Caco-2 (cell line): ENCODE measurements around the gene NOL3. TPM values are rescaled to one million over a fixed set of nuclear protein-coding genes. Genes with fewer than 3 reads are reported as not detected.

Experiments
- BruUV-seq: library from RNA; stranded (reverse); fragments of 400-500 nt; replicated peaks from 2 replicates; lab custom pipeline; 2021; lab: Mats Ljungman, UMichigan
- CTCF ChIA-PET: fragments of 300-600 bp; sonication (Branson Sonifier 250); formaldehyde crosslinking; loops from one replicate; lab custom pipeline; 2022; ENCODE audit warnings: antibody characterized with exemption; lab: Charles Lee
- POLR2A ChIA-PET: fragments of 300-600 bp; sonication (Branson Sonifier 250); formaldehyde crosslinking; loops from one replicate; lab custom pipeline; 2022; ENCODE audit warnings: antibody characterized with exemption; lab: Charles Lee
- DNase-seq, 2 experiments: peaks; one replicate each; pipeline versions ENCODE4 v3.0.0 to v3.0.0-alpha.2; 2020 to 2022
- H3K27me3 ChIP-seq: replicated peaks from 2 replicates; pipeline ENCODE4 v1.6.0; 2011; ENCODE audit warnings: low read length; ENCODE audit not compliant: control insufficient read depth, insufficient read depth
- H3K36me3 ChIP-seq: 2 replicates; pipeline ENCODE4 v1.5.1; 2011; ENCODE audit warnings: low read length; ENCODE audit not compliant: control insufficient read depth, insufficient read depth
- H3K4me1 ChIP-seq: fragments of 250-450 bp; sonication (Bioruptor Pico); 2 replicates; pipeline ENCODE4 v1.5.1; 2020; ENCODE audit warnings: mild to moderate bottlenecking
- H3K4me3 ChIP-seq: 2 replicates; pipeline ENCODE4 v1.5.1; 2011; ENCODE audit warnings: low read depth, mild to moderate bottlenecking, control low read depth, low read length
- H3K9me3 ChIP-seq: fragments of 250-450 bp; sonication (Bioruptor Pico); 2 replicates; pipeline ENCODE4 v1.5.1; 2020; ENCODE audit warnings: mild to moderate bottlenecking, moderate library complexity
- H3K27ac Mint-ChIP-seq: one replicate; pipeline ENCODE4 v1.8.0; 2022; ENCODE audit warnings: mixed read lengths; ENCODE audit not compliant: unreplicated experiment
- H3K27me3 Mint-ChIP-seq: one replicate; pipeline ENCODE4 v1.8.0; 2022; ENCODE audit warnings: mixed read lengths; ENCODE audit not compliant: insufficient read depth, unreplicated experiment
- H3K36me3 Mint-ChIP-seq: one replicate; pipeline ENCODE4 v1.8.0; 2022; ENCODE audit warnings: mild to moderate bottlenecking, mixed read lengths; ENCODE audit not compliant: insufficient read depth, unreplicated experiment
- H3K4me1 Mint-ChIP-seq: one replicate; pipeline ENCODE4 v1.8.0; 2022; ENCODE audit warnings: low read depth, mixed read lengths; ENCODE audit not compliant: unreplicated experiment
- H3K4me3 Mint-ChIP-seq: one replicate; pipeline ENCODE4 v1.8.0; 2022; ENCODE audit warnings: mild to moderate bottlenecking, moderate library complexity, mixed read lengths; ENCODE audit not compliant: unreplicated experiment
- H3K9me3 Mint-ChIP-seq: one replicate; pipeline ENCODE4 v1.8.0; 2022; ENCODE audit warnings: mixed read lengths; ENCODE audit not compliant: unreplicated experiment
- CTCF ChIP-seq, 2 experiments: fragments of 200-600 bp in 1 of 2; IDR thresholded peaks; 1 replicate in 1 of 2; 2 replicates in 1 of 2; pipeline versions ENCODE4 v1.5.1 to v1.8.0; 2011 to 2022; ENCODE audit warnings: antibody characterized with exemption in 1 of 2, control low read depth in 1 of 2, inconsistent platforms in 1 of 2, low read depth in 1 of 2, low read length in 1 of 2, mild to moderate bottlenecking in 1 of 2, moderate library complexity in 1 of 2; ENCODE audit not compliant: insufficient read depth in 1 of 2, severe bottlenecking in 1 of 2, unreplicated experiment in 1 of 2
- intact Hi-C: fragments of 100-400 bp; cut with micrococcal nuclease; formaldehyde crosslinking; loops from one replicate; pipeline ENCODE4 v1.10.0; 2022; ENCODE audit not compliant: unreplicated experiment
- total RNA-seq: library from RNA; stranded (reverse); gene quantifications from 2 replicates; pipeline ENCODE4 v1.2.3, GENCODE V29; 2022

Gene NOL3
- total RNA-seq, 1 experiment from 2014 or later, result 17.4 TPM

- Histone ChIP-seq H3K27me3 (no peaks in the 10 kb centered on the region), H3K9me3 (no peaks in the 10 kb centered on the region), H3K4me1 (no peaks in the 10 kb centered on the region), H3K36me3 (peaks cover 5% of the 10 kb centered on the region), H3K4me3 (no peak overlapping the region)
- peaks cover 91% of the 10 kb centered on the region for H3K36me3 Mint-ChIP-seq
- intact Hi-C loops, result no loop called here
- POLR2A ChIA-PET, result interaction anchor here (0.6 kb wide), 1 partner anchor 105 kb away, joined by 5 read pairs; no protein-coding TSS in a partner anchor
- H3K9me3 Mint-ChIP-seq, result no peaks in the 10 kb centered on the region
- H3K27ac Mint-ChIP-seq, result no peak overlapping the region
- no peaks in the 10 kb centered on the region for H3K27me3 Mint-ChIP-seq
- no peaks in the 10 kb centered on the region for H3K4me1 Mint-ChIP-seq
- no TSS peak for BruUV-seq
- CTCF ChIA-PET, result interaction anchor here (0.9 to 1.3 kb wide), 2 partner anchors 14 to 29 kb away, joined by 3 to 4 read pairs; partner anchors contain the start of gene NOL3
- no peak for TF ChIP-seq CTCF (IDR thresholded peaks at IDR 0.05; ENCODE audit: insufficient read depth in 1 of 2, low read depth in 1 of 2, low read length in 1 of 2, severe bottlenecking in 1 of 2, unreplicated experiment in 1 of 2)
- DNase-seq, result no peak
- H3K4me3 Mint-ChIP-seq, result no peak overlapping the region
These were observed 28.9 kb upstream of the NOL3 start for GRCh38 chr16:67141391-67141790.

- ChIA-PET CTCF (interaction anchor here (0.9 kb wide), 1 partner anchor 28 kb away, joined by 3 read pairs; the partner anchor contains the start of gene NOL3), POLR2A (interaction anchor here (0.6 kb wide), 1 partner anchor 105 kb away, joined by 5 read pairs; no protein-coding TSS in a partner anchor)
- intact Hi-C loops, result no loop called here
- Mint-ChIP-seq H3K9me3 (no peaks in the 10 kb centered on the region), H3K36me3 (peaks cover 84% of the 10 kb centered on the region), H3K4me3 (no peak overlapping the region), H3K27ac (no peak overlapping the region), H3K27me3 (no peaks in the 10 kb centered on the region), H3K4me1 (no peaks in the 10 kb centered on the region)
- no TSS peak for BruUV-seq
- peaks cover 7% of the 10 kb centered on the region for H3K36me3 ChIP-seq
- TF ChIP-seq CTCF (IDR thresholded peaks at IDR 0.05; ENCODE audit: insufficient read depth in 1 of 2, low read depth in 1 of 2, low read length in 1 of 2, severe bottlenecking in 1 of 2, unreplicated experiment in 1 of 2), result no peak
- H3K27me3 ChIP-seq, result no peaks in the 10 kb centered on the region
- DNase-seq, result no peak
- no peaks in the 10 kb centered on the region for H3K9me3 ChIP-seq
- H3K4me1 ChIP-seq, result no peaks in the 10 kb centered on the region
- H3K4me3 ChIP-seq, result no peak overlapping the region
These were observed 28.0 kb upstream of the NOL3 start for GRCh38 chr16:67142342-67142741.

GRCh38 chr16:67144943-67145342, 25.4 kb upstream of the NOL3 start:
- Mint-ChIP-seq H3K27ac (no peak overlapping the region), H3K36me3 (peaks cover 82% of the 10 kb centered on the region), H3K4me3 (no peak overlapping the region), H3K27me3 (no peaks in the 10 kb centered on the region), H3K9me3 (no peaks in the 10 kb centered on the region), H3K4me1 (no peaks in the 10 kb centered on the region)
- TF ChIP-seq CTCF (IDR thresholded peaks at IDR 0.05; ENCODE audit: insufficient read depth in 1 of 2, low read depth in 1 of 2, low read length in 1 of 2, severe bottlenecking in 1 of 2, unreplicated experiment in 1 of 2), result no peak
- CTCF ChIA-PET, result interaction anchor here (1.3 kb wide), 1 partner anchor 10 kb away, joined by 3 read pairs; no protein-coding TSS in a partner anchor
- POLR2A ChIA-PET, result no interaction called here
- H3K27me3 ChIP-seq, result no peaks in the 10 kb centered on the region
- intact Hi-C loops, result no loop called here
- H3K4me3 ChIP-seq, result no peak overlapping the region
- DNase-seq, result no peak
- no peaks in the 10 kb centered on the region for H3K9me3 ChIP-seq
- no peaks in the 10 kb centered on the region; the same call in 1 of the 2 replicates for H3K4me1 ChIP-seq
- H3K36me3 ChIP-seq, result peaks cover 7% of the 10 kb centered on the region
- no TSS peak for BruUV-seq
